H4 (cell line): ENCODE results near the gene CHST13. TPM values are rescaled to one million over a fixed set of nuclear protein-coding genes. Genes with fewer than 3 reads are reported as not detected.

Source experiments
- DNase-seq: peaks from one replicate; pipeline ENCODE4 v3.0.0-alpha.2; 2015; ENCODE audit warnings: low spot score
- total RNA-seq: library from RNA; depleted of rRNA; stranded (reverse); fragments of >200 nt; shearing (Covaris generic); gene quantifications from 2 replicates; pipeline ENCODE4 v1.2.3, GENCODE V29; 2014

Gene CHST13
- total RNA-seq, 1 experiment from 2014 or later = 0.37 TPM

DNA sequence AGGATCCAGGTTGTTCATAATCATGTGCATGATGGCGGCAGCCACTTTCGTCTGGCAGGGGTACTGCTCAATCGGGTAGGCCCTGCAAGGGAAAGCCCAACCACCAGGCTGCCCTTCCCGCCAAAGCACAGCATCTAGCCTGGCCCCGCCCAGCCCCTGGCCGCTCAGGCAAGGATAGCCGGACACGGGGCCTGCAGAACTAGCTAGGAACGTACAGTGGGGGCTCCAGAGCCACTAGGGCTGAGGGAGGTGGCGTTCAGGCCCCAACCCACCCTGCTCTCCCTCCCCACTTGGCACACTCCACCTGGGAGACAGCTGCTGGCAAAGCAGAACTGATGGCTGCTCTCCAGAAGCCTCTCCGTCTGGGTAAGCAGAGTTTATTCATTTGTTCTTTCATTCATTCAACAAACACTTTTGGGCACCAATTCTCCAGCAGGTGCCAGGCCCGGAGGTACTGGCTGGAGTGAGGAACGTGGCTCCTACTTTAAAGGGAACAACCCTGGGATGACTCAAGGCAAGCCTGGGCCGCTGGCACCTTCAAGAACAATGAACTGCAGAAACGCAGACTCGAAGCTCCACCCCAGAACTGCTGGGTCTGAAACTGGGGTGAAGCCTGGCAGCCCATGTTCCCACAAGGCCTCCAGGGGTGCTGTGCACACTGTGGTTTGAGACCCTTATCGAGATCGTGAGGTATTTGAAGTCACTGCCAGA lies 14.2 kb upstream of the CHST13 start:
- DNase-seq = no peak

DNA sequence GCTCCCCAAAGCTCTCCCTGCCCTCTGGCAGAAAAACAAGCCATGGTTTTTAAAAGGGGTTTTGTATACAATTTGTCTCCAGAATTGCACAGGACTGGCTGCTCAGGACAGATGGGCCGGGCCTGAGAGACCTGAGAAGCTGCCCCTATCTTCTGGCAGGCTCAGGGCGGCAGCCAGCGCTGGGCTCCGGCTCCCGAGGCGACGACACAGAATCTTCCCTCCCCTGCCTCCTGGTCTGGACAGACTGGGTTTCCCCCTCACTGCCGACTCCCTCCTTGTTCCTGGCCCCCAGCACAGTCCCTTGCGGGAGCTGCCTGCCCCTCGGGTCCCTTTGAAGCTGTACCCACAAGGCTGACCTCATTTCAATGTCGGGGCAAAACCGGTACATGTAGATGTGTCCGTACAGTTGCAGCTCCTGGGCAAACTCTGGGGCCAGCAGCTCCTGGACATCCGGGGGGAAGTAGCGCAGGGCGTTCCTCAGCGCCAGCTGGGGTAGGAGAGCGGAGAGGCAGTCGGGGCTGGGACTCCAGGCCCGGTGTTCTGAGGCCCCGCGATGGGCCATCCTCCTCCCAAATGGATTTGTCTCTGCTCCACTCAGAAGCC lies 13.5 kb upstream of the CHST13 start:
- no peak for DNase-seq

DNA sequence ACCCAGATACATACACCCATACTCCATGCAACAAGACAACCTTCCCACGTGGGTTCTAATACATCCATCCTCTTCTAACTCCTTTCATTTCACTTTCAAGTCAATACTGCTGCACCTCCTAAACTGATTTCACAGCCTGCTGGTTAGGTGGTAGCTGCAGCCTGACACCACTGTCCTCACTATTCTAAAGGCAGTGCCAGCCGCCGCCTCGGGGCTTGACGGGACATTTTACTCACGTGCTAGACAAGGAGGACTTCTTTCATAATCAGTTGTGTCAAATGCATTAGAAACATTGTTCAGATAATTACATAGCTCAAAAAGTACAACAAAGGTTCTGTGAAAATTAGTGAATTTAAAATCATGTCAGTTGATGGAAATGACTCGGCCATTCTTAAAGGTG lies 12.7 kb upstream of the CHST13 start:
- DNase-seq = no peak

DNA sequence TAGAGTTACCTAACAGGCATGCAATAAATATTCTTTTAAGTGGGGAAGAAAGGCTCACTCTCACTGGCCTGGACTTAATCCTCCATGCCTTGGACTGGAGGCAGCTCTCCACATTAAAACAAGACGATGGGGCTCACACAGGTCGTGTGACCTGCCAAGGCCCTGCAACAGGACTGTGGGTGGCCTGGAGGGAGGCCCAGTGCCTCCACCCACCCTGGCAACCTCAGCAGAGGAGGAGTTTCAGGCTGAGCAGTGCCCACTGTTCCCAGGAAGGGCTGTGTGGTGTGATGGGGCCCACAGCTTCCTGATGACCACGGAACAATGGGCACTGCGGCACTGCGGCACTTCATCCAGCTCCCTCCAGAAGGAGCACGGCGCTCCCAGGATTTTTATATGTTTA lies 11.9 kb upstream of the CHST13 start:
- peak; percentile 47 for DNase-seq

DNA sequence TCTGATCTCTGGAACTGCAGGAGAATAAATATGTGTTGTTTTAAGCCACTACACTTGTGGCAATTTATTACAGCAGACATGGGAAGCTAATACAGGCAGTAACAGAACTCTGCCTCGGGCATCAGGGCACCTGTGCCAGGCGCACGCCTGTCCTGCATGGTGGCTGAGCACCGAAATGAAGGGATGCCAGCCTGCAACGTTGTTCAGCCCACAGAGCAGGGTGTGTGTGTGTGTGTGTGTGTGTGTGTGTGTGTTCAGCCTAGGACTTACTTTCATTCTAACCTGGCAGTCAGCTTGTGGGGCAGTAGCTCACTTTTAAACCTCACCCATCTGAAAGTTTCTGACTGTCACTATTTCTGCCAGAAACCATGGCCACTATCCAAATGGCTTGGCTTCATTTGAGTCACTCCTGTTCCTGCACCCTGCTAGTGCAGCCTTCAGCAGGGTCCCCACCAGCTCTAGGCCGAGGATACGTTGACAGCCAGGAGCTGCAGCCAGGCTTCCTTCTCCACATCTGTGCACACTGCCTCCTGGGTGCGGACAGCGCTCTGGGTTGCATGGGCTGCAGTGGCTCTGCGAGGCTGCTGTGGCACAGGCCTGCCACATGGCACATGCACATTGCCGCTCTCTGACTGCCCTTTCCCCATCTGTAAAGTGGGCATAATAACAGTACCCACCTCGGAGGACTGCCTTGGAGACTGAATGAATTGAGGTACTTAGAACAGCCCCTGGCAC lies 10.9 kb upstream of the CHST13 start:
- DNase-seq = no peak

DNA sequence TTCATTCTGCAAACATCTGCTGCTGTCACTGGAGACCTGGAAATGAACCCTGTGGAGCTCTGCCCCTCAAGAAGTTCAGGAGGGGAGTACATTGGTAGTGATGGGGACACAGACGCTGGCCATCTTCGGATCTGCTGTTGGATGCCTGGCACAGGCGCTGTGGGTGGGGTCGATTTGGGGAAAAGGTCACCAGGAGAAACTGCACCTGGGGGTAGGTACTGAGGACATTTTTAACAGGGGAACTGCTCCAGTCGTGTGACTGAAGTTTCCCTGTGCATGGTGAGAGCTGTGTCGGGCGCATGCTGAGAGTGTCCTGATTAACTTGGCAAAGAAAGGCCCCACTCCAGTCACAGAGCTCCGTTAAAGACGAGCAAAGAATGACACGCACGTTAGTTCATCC lies 9.8 kb upstream of the CHST13 start:
- DNase-seq = no peak

DNA sequence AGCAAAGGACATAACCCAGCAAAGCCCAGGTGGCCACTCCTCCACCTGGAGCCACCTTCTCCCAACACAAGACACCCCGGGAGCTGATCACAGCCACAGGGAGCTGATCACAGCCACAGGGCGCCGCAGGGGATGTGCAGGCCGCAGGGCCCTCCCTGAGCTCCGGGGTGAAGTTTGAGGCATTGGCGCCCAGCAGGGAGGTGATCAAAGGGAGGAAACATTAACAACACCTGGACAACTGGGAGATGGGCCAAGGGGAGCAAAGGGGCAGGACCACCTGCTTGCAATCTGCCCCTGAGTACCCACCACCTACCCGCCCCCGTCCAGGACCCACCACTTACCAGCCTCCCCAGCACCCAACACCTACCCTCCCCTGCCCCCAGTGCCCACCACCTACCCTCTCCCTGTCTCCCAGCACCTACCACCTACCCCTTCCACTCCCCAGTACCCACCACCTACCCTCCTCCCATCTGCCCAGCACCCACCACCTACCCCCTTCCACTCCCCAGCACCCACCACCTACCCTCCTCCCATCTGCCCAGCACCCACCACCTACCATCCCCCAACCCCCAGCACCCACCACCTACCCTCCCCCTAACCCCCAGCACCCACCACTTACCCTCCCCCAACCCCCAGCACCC lies 8.8 kb upstream of the CHST13 start:
- DNase-seq = no peak

DNA sequence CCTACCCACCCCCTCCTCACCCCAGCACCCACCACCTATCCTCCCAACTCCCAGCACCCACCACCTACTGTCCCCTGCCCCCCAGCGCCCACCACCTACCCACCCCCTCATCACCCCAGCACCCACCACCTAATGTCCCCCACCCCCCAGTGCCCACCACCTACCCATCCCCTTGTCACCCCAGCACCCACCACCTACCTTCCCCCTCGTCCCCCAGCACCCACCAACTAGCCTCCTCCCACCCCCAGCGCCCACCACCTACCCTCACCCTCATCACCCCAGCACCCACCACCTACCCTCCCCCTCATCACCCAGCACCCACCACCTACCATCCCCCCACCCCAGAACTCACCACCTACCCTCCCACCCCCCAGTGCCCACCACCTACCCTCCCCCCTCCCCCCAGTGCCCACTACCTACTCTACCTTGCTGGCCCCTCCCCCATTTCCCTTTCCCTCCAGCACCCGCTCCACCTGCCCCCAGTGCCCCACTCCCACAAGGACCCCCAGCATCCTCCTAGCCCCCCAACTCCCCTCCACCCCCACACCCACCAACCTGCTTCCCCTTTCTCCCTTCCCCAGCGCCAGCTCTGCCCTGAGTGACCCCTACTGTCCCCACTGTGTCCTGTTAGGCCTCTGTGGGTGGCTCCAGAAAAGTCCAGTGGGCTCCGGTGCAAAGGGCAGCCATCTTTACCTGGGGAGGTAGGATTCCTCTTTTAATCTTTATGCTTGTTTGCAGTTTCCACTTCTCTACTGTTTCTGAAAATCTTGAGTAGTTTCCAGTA lies 7.6 kb upstream of the CHST13 start:
- DNase-seq = no peak

DNA sequence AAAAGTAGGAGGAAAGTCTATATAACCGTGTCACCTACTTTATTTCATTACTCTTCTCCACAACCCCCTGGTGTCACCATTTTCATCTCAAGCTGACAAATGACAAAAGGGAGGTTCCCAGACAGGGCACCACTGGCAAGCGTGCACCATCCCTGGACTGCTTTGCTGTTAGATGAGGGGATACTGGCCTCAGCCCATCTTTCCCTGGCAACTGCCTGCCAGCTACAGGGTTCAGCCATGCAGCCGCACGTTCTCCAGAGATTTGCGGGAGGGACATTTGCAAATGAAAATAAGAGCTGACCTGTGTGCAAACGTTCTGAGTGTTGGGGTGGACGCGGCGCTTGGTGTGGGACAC lies 7.0 kb upstream of the CHST13 start:
- DNase-seq = no peak

DNA sequence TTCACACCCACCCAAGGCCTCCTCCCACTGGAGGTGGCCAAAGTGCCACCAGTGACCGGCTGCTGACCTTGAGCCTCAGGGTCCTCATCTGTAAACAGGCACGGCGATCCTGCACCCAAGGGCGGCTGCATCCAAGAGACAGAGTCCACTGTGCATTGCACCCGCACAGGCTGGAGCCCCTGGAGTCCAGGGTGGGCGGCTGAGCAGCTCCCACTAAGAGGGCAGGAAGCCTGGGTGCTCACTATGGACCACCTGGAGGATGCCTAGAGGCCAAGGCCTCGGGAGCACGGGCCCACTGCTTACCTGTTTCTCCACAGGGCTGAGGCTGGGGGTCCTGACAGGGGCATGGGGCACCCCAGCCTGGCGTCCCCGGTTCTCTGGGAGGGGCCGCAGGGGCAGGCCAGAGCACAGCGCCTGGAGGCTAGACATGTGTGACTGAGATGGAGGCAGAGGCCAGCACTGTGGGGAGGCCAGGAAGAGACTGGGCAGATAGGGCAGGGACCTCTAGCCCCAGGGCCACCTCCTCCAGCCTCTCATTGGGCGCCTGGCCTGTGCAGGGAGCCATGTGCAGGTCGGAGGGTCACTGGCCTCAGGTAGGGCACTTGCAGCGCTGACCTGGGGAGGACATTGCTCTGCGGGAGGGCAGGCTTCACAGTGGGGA lies 6.5 kb upstream of the CHST13 start, which contains the start of gene UROC1:
TSS of gene UROC1 (minus strand) at position 483 of the 661 bp plus-strand sequence. CDS start at position 429, 54 bp downstream.
- no peak for DNase-seq

DNA sequence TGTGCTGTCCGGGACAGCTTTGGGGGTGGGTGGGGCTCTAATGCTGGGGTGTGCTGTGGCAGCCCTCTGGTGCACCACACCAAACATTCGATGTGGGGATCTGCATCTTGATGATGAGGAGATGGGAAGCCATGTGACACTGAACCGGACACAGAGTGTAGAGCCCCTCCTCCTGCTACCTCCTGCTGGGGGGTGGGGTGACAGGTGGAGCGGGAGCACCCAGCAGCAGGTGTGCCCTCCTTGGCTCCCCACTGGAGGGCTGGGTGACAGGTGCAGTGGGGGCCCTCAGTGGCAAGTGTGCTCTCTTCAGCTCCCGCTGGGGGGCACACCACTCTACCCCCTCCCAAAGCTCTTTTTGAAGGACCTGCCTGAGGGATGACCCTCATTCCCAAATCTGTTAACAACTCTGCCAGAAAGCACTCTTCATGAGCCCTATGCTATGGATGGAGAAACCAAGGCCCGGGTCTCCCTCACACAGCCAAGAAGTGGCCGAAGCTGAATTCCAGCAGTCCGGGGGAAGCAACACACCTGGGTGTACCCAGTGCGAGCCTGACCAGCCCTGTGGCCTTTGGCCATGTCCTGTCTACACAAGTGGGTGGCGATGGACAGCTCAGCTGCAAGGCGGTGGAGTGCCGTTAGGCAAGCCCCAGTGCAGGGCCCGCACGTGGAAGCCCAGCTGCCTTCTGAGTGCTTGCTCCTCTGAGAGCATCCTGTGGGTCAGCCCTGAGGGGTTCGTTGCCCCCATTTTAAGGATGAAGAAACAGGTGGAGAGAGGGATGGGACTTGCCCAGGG lies 5.8 kb upstream of the CHST13 start:
- DNase-seq = no peak

DNA sequence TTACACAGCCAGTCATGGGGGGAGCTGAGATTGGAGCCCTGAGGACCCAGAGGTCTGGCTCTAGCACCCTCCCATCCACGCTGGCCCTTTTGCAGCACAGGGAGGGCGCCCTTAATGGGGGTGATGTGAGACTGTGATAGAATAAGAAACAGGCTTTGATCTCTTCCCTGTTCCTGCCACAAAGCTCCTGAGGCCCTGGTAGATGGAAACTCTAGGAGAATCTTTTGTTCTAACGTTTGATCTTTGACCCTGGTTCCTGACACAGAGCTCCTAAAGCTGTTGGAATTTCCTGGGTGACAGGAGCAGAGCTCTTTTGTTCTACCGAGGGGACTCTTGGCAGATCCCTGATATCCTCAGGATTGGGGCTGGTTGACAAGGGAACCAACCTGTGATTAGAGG lies 5.2 kb upstream of the CHST13 start:
- no peak for DNase-seq

DNA sequence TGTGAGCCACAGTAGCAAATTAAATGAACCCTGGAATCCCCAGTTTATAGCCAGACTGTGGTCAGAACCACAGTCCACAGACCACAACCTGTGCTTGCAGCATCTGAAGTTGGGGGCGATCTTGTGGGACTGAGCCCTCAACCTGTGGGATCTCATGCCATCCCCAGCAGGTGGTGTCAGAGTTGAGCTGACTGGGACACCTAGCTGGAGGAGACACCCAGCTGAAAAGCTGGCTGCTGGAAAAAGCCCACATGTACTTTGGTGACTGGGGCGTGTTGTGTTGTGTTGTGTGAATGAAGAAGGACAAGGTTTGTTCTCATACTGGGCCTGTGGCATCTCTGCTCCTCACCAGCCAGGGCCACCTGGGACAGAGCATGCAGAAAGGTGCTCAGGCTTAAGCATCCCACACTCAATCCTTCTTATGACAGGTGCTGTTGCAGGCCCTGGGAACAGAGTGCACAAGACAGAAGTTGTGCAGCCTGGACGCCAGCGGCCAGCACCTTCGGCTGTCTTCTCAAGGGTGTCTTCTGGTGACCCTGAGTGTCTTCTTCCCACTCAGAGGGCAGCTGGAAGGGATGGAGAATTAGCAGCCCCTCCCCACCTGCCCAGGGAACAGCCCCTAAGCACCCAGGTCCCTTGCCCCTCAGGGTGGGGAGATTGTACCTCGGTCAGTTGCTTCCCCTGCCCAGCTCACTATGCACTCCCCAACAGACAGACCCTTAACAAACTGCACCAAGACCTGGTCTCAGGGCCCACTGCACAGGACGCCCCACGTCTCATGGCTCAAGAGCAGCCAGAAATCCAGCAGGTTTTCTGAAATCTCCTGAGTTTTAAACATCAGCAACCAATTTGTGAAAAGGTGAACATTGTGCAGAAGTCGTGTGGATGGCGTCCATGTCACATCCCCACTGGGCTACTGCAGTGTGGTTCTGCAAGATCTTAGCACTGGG lies 4.2 kb upstream of the CHST13 start:
- no peak for DNase-seq

DNA sequence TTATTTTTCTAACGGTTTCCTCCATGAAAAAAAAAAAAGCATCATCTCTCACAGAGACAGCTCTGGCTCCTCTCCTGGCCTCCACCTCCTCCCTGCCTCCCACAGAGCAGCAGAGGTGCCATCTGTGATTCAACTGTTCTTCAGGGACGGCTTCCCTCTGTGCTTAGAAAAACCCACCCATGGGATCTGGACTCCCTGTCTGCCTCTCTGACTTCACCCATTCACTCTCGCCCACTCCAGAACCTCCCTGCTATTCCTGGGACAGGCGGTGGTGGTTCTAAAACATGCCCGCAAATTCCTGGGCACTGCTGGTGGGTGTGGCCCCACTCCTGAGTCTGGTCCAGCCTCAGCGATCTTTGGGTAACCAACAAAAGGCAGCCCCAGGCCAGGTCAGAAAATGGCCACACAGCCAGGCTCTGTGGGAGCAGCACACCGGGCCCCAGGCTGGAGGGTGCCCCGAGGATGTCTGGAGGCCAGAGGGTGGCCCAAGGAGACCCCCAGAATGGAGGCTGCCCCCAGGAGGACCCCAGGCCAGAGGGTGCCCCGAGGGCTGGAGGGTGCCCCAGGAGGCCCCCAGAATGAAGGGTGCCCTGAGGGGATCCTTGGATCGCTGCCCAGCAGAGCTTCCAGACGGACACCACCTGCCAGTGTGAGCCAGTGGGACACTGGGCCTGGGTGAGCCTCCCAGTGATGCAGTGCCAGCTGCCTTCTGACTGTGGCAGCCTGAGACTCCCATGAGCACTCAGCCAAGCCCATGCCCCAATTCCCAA lies 2.6 kb upstream of the CHST13 start:
- no peak for DNase-seq

DNA sequence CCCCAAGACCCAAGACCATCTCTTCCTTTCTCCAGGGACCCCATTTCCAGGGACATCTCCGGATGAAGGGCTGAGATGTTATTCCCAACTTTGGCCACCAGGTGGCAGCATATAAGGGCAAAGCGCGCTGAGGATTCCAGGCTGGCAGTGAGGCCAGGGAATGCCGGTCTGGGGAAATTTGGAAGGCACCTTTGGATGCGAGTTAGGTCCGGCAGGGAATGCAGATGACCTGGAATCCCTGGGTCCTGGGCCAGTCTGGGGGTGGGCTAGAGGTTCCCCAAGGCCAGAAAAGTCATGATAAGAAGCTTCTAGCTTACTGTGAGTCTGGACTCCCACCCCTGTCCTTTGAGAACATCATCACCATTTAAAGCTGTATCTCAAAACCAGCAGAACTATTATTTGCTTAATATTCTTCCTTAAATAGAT lies 1.6 kb upstream of the CHST13 start:
- peak; percentile 53 for DNase-seq

DNA sequence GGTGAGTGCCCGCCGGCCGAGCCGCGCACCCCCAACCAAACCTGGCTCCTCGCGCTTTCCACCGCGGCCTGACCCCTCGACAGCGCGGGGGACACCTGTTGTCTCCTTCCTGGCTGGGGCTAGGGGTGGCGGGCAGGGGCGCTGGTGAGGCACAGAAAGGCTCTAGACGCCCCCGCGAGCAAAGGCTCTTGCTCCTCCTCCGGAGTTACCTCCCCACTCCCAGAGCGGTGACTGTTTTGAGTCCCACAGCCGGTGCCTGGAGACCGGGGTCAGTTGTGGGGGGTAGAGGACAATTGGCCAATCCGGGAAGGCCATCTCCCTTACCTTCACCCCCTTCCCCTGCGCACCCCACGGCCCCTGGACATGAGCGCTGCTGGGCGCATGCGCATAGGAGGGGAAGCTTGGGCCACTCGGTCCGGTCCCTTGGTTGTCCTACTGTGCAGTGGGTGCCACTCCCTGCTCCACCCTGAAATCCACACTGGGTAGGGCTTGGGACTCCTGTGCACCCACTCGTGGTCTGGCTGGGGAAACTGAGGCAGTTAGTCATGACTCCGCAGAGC lies 554 bp downstream of the CHST13 start:
- DNase-seq = no peak

DNA sequence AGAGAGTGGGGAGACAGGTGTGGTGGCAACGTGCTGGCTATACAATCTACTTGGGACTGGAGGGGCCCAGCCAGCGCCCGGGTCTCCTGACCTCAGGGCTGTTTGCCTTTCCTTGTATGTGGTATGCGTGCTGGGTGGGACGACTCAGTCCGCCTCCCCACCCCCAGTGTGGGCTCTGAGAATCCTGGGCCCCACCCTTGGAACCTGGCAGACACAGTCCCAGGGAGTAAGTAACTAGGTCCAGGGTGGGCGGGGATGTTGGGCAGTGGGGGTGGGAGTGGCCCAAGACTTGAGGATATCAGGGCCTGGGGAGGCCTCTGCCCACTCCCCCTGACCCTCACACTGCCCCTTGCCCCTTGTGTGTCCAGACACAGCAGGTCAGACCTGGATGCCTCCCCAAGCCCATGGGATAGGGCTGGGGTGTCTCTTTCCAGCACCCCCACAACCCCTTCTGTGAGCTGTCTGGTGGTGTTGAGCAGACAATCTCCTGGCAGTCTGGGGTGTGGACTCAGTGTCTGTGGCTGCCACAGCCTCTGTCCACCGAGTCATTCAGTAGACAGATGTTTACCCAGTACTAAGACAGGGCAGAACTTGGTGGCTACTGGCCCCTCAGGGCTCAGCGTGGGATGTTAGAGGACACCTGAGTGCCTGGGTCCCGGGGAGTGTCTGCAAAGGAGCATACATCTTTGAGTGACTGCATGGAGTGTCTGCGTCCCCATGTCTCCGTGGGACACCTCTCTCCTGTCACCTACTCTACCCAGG lies 1.3 kb downstream of the CHST13 start:
- DNase-seq = no peak
